HG03520 (cell line): ENCODE results near the gene DVL2.

Source experiments
- ATAC-seq: cut with Tn5 transposase; IDR thresholded peaks from one replicate; pipeline ENCODE4 v1.9.1; 2021; ENCODE audit warnings: mild to moderate bottlenecking, moderate library complexity; ENCODE audit not compliant: unreplicated experiment

The DVL2 gene

DNA sequence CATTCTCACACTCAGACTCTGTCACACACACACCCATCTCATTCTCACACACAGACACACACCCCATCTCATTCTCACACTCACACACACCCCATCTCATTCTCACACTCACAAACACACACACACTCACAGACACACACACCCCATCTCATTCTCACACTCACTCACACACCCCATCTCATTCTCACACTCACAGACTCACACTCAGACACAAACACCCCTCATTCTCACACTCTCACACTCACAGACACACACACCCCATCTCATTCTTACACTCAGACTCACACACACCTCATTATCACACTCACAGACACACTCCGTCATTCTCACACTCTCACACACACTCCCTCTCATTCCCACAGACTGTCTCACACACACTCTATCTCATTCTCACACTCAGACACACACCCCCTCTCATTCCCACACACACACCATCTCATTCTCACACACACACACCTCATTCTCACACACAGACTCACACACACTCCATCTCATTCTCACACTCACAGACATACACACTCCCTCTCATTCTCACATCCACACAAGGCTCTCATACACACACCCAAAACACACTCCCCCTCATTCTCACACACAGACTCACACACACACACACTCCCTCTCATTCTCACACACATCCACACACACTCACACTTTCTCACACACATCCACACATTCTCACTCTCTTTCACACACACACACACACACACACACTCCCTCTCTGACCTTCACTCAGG, 58.0 kb downstream of the DVL2 start:
- ATAC-seq, result no peak
